ENCODE measurements around the gene HADHB.

DNA sequence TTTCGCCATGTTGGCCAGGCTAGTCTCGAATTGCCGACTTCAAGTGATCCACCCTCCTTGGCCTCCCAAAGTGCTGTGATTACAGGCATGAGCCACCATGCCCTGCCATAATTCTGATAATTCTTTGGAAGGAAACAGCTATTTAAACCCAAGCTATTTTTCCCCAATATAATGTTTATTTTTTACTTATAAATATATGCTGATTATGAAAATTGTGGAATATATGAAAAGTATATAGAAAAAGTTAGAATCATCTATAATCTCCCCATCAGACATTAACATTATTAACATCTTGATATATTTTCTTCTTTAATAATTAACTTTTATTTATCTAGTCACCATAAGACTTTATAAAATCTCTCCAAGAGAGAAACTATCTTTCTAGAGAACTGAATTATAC lies 41.2 kb downstream of the HADHB start:
- TF ChIP-seq, protein P1, sequence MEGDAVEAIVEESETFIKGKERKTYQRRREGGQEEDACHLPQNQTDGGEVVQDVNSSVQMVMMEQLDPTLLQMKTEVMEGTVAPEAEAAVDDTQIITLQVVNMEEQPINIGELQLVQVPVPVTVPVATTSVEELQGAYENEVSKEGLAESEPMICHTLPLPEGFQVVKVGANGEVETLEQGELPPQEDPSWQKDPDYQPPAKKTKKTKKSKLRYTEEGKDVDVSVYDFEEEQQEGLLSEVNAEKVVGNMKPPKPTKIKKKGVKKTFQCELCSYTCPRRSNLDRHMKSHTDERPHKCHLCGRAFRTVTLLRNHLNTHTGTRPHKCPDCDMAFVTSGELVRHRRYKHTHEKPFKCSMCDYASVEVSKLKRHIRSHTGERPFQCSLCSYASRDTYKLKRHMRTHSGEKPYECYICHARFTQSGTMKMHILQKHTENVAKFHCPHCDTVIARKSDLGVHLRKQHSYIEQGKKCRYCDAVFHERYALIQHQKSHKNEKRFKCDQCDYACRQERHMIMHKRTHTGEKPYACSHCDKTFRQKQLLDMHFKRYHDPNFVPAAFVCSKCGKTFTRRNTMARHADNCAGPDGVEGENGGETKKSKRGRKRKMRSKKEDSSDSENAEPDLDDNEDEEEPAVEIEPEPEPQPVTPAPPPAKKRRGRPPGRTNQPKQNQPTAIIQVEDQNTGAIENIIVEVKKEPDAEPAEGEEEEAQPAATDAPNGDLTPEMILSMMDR (conservative IDR thresholded peaks at IDR 0.05 in 1 of 2, IDR thresholded peaks at IDR 0.05 in 1 of 2; ENCODE audit: low read depth in 1 of 2, low read length in 2 of 2) = no peak
- no peak for TF ChIP-seq EZH2 (IDR thresholded peaks at IDR 0.05; ENCODE audit: low read length, missing control alignments)

All from fibroblast of lung (primary cell).